Middle frontal gyrus (tissue), 1 donor: ENCODE measurements around the gene UQCC2.

Experiments
- DNase-seq: peaks from one replicate; pipeline ENCODE4 v3.0.0-alpha.2; 2015; ENCODE audit warnings: low spot score; ENCODE audit errors: extremely low spot score

Gene UQCC2

DNA sequence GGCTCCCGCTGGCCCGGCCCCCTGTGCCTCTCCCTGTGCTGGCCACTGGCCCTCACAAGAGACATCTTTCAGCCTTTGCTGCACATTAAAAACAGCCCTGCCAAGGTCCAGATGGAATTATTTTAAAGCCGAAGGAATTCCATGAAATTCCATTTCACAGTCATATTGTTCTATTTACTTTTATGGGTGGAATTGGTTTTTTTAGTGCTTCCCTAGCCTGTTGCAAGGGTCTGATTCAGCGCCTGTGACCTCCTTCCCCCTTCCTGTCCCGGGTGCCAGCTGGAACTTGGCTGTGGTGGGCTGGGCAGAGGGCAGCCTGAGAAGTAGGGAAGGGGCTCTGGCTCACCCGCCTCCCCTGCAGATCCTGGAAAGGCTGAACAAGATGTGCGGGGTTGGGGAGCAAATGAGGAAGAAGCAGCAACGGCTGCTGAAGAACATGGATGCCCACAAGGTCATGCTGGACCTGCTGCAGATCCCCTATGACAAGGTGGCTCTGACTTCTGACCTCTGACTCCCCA, 34.3 kb downstream of the UQCC2 start:
- DNase-seq: no peak

DNA sequence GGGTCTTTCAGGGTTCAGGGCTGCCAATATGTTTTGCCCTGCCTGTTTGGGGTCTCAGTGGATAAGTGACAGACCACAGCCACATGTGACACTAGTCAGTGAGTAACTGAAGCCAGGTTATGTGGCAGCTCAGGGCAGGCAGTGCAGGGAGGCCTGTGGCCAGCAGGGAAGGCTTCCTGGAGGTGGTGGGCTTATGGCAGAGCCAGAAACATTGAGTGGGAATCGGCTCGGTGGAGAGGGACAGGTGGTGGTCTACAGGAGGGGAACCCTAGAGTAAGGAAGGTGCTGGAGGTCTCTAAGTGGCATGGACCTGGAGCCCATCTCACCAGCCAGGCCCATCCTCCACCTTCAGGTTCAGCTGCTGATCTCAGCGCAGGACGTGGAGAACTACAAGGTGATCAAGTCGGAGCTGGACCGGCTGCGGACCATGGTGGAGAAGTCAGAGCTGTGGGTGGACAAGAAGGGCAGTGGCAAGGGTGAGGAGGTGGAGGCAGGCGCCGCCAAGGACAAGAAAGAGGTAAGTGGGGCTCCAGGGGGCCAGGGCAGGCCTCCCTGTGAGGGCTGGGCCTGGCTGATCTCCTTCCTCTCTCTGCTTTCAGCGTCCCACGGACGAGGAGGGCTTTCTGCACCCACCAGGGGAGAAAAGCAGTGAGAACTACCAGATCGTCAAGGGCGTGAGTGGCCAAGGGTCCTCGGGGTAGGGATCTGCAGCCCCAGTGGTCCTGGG, 34.9 kb downstream of the UQCC2 start:
- DNase-seq: no peak

DNA sequence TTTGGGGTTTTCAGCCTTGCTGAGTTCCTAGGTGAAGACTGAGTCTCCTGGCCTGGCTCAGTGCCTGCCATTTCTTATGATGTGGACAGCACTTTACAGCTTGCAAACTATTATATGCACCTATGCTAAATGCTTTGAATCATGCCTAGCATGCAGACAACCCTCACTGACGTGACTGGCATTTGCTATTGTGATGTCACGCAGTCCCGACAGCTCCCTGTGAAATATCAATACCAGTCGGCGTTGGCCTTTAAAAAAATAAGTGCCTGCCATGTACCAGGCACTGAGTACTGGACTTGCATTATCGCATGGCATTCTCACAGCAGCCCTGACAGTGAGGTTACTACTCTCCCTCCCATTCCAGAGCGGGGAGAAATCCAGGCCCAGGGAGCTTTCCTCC, 35.5 kb downstream of the UQCC2 start:
- no peak for DNase-seq

- DNase-seq: no peak
These were observed 37.6 kb downstream of the UQCC2 start for GRCh38 chr6:33673851-33674250.

DNA sequence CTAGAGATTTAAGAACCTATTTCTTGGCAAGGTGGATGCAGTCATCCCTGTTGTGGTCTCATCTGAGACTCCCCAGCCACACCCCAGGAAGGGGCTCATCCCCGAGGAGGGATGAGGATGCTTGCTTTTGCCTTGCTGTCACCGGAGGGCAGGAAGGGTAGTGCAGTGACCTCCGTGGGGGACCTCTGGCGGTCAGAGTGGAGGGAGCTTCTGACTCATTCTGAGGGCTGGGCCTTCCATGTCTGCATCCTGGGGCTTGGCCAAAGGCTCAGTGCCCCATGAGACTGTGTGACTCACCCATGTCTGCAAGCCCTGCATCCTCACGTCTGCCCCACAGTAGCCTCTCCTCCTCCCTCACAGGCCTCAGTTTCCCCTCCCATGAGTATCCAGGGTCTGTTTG, 38.7 kb downstream of the UQCC2 start:
- DNase-seq: no peak

DNA sequence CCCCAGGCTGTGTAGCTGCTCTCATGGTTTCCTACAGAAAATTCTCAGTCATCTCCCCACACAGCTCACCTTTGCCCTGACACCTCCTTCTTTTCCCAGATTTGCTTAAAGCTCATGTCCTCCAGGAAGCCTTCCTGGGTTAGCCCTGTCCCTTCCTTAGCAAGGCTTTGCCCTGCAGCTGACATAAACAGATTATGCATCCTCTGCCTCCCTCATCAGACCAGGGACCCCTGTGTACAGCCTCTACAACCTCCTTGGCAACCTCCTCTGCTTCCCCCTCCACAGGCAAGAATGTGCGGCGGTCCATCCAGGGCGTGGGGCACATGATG, 39.8 kb downstream of the UQCC2 start:
- DNase-seq: no peak

DNA sequence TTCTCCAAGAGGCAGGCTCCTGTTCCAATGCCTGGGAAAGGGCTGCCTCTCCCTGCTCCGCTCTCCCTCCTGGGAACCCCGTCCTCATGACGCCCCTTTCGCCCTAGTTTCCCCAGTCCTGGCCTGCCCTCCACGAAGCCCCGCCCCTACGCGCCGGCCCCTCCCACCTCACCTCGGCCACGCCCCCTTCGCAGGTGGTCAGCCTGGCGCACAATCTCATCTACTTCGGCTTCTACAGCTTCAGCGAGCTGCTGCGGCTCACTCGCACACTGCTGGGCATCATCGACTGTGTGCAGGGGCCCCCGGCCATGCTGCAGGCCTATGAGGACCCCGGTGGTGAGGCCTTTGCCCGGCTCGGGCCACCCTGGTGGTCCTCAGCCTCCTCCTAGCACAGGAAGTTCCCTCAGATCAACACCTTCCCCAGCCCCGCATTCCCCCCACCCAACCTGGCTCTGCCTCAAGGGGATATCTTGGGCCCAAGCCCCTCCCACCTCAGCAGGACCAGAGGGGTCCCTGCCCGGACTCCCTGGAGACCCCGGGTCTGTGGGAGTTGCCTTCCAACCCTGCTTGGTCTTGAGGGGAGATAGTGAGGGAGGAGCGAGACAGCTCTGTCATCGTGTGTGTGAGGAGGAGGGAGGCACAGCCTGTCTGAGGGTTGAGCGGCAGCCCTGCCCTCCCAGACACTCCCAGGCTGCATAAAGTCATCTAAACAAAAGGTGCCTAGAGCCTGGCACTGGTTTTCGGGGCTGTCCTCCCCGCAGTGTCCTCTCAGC, 40.3 kb downstream of the UQCC2 start:
- DNase-seq: no peak

DNA sequence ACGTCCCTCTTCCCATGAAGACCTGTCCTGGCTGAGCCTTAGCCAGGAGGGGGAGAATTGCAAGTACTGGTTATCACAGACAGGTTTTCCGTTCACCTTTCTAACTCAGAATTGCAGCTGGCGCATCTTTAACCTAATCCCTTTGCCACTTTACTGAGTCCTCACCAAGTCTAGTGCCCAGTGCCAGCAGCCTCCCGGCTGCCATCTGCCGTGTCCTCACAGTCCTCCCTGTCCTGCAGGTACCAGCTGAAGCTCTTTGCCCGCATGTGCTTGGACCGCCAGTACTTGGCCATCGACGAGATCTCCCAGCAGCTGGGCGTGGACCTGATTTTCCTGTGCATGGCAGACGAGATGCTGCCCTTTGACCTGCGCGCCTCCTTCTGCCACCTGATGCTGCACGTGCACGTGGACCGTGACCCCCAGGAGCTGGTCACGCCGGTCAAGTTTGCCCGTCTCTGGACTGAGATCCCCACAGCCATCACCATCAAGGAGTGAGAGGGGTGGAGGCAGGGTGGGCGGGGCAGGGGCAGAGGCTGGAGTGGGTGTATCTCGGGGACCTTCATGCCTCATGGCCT, 41.3 kb downstream of the UQCC2 start:
- DNase-seq: no peak

DNA sequence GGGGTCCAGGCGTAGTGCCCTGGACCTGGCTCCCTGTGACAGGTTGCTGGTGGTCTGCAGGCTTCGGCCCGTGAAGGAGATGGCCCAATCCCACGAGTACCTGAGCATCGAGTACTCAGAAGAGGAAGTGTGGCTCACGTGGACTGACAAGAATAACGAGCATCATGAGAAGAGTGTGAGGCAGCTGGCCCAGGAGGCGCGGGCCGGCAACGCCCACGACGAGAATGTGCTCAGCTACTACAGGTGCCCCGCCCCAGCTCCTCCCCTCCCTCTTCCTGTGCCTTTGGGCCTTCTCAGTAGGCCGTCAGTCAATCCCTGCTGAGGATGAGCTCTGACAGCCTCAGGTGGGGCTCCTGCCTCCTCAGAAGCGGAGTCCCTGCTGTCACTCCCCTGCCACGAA, 42.6 kb downstream of the UQCC2 start:
- DNase-seq: no peak

GRCh38 chr6:33668328-33668727, 43.2 kb downstream of the UQCC2 start:
- no peak for DNase-seq

- no peak for DNase-seq
These were observed 43.7 kb downstream of the UQCC2 start for GRCh38 chr6:33667776-33668175.

DNA sequence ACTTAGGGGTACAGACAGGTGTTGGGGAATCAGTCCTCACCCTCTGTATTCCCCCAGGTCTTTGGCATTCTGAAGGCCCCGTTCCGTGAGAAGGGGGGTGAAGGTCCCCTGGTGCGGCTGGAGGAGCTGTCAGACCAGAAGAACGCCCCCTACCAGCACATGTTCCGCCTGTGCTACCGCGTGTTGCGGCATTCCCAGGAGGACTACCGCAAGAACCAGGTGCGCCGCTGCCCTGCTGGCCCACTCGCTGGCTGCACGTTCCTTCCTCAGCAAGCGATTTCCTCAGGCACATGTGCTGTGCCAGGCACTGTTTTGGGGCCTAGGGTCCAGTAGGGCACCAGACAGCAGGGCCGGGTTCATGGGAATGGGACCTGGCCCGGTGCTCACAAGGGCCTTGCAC, 44.4 kb downstream of the UQCC2 start:
- no peak for DNase-seq

DNA sequence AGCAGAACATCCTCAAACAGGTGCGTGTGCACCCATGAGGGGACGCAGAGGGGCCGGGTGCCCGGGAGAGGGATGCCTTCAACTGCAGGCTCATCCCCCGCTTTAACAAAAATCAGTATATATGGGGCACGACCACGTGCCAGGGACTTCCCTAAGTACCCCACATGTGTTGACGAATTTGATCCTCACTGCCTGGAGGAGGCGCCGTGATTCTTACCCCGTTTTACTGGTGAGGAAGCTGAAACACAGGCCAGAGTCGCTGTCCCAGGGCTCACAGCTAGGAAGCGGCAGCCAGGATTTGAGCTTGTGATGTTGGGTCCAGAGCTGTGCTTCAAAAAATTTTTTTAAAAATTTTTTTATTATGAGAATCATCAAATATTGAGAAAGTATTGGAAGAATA, 45.5 kb downstream of the UQCC2 start:
- no peak for DNase-seq

DNA sequence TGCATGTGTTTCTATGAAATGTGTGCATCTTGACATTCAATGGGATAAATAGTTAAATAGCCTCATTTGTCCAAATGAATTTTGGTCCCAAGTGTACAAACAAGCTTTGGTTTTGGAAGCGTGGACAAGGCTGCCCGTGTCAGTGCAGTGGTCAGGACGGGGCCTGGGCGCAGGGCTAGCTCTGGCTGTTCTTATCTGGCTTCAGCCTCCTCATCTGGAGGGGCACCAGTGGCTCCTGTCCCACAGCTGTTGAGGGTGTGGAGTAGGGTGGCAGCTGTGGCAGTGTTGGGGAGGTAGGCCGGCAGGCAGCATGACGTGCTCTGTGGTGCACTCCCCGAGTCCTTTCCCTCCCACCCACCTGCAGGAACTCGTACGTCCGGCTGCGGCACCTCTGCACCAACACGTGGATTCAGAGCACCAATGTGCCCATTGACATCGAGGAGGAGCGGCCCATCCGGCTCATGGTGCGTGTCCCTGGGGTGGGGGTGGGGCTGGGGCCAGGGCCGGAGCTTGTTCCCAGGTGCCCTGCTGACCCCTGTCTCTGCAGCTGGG, 46.9 kb downstream of the UQCC2 start:
- no peak for DNase-seq

DNA sequence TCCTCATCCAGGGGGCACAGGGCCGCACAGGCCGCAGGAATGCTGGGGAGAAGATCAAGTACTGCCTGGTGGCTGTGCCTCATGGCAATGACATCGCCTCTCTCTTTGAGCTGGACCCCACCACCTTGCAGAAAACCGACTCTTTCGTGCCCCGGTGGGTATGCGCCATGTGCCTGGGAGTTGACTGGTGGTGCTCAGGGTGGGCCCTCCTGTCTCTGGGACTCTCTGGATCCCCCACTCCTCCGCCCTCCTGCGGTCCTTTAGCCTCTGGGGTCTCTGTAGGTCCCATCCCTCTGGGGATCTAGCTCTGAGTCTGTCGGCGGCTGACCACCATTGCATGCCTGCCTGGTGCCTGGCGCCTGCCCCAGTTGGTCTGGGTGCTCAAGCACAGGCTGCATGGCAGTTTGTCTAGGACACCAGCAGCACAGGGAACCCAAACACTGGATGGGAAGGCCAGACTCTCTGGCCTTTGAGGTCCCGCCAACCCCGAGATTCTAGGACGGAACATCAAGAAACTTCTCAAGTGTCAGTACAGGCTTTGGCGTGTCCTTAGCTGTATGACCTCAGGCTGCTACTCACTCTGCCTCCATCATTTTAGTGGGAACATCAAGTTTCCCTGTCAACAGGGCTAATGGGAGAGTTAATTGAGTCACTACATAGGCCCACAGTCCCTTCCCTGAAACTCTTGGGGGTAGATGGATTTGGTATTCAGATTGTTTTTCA, 47.6 kb downstream of the UQCC2 start:
- DNase-seq: no peak

DNA sequence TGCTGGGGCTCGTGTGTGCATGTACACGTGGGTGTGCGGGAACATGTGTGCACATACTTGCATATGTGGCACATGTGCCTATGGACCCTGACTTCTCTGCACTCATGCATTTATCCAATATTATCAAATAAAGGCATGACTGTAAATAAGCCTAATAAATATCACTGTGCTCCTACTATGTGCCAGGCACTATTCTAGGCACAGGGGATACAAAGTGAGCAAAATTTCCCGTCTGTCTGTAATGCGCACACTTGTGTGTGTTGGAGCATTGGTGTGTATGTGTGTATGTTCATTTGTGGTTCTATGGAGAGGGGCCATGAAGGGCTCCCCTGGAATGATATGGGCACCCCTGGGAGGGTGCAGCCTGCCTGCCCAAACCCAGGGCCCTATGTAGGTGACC, 48.5 kb downstream of the UQCC2 start:
- no peak for DNase-seq

DNA sequence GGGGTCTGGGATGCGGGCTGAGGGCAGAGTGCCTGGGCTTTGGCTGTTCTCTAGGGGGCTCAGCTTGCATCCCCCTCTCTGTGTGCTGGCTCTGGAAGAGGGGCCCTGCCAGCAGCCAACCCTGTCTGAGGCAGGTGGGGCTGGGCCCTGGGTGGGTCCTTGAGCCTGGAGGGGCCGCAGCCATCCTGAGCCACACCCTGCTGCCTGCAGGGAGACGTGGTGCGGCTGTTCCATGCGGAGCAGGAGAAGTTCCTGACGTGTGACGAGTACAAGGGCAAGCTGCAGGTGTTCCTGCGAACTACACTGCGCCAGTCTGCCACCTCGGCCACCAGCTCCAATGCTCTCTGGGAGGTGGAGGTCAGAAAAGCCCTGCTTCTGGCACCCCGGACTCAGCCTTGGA, 49.2 kb downstream of the UQCC2 start:
- DNase-seq: no peak

DNA sequence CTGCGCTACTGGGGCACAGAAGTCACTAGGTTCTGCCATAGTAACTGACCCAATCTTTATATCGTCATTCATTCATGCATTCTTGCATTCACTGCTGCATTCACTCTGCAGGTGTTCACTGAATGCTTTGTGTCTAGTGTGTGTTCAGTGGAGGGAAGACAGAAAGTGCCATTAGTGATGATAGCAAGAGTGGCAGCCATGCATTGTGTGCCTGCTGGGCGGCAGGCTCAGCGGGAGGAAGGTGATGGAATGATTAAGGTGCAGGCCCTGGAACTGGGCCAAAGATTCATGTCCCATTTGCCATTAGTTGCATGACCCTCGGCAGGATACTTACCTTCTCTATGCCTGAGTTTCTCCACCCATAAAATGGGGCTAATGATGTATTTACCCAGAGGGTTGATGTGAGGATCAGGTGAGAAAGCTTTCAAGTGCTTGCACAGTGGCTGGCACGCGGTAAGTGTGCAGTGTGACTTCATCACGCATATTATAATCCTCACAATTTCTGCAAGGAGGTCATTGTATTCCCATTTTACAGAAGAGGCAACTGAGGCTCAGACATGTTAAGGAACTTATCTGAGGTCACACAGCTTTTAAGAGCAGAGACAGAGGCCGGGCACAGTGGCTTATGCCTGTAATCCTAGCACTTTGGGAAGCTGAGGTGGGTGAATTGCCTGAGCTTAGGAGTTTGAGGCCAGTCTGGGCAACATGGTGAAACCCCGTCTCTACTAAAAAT, 50.2 kb downstream of the UQCC2 start:
- DNase-seq: no peak

GRCh38 chr6:33659986-33660385, 51.5 kb downstream of the UQCC2 start:
- no peak for DNase-seq

DNA sequence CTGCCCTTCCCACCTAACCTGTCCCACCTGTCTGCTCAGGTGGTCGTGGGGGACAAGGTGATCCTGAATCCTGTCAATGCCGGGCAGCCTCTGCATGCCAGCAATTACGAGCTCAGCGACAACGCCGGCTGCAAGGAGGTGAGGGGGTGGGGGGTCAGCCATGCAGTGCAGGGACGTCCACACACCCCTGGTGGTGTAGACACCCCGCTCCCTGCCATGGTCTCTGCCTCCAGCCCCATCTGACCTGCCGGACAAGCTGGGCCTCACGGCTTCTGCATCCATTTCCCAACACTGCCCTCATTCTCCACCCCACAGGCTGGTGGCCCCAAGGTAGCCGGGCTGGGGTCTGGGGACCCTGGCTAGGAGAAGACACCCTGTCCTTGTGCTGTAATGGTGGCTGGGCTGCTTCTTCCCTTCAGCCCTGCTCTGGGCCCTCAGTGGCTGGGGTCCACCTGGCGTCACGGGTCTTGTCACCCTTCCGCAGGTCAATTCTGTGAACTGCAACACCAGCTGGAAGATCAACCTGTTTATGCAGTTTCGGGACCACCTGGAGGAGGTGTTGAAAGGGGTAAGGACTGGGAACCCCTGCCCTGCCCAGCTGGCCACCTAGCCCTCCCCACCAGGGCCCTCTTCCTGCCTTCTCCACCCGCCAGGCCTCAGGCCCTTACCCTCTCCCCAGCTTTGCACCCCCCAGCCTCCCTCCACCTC, 52.4 kb downstream of the UQCC2 start:
- DNase-seq: no peak
